ENCODE data around the gene GLI3. TPM values are rescaled to one million over a fixed set of nuclear protein-coding genes. Genes with fewer than 3 reads are reported as not detected.
A peak's percentile ranks its signal among the peaks of the same experiment; 100 is the strongest.

Gene GLI3
- total and polyA plus RNA-seq, 2 donors (not counting 1 experiment from before 2014, with no cell fraction given), result 6.4 to 6.5 TPM

DNA sequence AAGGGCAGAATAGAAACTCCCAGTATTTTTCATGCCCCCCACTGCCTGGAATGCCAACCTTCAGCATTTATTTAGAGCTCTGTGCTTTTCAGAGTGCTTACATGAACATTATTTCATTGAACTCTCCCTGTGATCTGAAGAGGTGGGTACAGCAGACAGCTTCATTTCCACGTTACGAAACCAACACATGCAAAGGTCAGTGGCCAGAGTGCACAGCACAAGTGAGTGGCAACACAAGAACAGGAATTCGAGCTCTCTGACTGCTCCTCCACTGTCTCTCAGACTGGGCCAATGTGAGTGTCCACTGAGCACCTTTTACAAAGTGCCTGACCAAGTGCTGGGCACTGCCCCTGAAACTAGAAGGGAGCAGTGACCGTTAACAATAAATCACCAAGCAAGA, 162.9 kb downstream of the GLI3 start:
- TF ChIP-seq, protein P1, sequence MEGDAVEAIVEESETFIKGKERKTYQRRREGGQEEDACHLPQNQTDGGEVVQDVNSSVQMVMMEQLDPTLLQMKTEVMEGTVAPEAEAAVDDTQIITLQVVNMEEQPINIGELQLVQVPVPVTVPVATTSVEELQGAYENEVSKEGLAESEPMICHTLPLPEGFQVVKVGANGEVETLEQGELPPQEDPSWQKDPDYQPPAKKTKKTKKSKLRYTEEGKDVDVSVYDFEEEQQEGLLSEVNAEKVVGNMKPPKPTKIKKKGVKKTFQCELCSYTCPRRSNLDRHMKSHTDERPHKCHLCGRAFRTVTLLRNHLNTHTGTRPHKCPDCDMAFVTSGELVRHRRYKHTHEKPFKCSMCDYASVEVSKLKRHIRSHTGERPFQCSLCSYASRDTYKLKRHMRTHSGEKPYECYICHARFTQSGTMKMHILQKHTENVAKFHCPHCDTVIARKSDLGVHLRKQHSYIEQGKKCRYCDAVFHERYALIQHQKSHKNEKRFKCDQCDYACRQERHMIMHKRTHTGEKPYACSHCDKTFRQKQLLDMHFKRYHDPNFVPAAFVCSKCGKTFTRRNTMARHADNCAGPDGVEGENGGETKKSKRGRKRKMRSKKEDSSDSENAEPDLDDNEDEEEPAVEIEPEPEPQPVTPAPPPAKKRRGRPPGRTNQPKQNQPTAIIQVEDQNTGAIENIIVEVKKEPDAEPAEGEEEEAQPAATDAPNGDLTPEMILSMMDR (conservative IDR thresholded peaks at IDR 0.05 in 1 of 2, IDR thresholded peaks at IDR 0.05 in 1 of 2; ENCODE audit: low read depth in 1 of 2, low read length in 2 of 2), result no peak
- H3K4me2 ChIP-seq (ENCODE audit: extremely low read depth, insufficient read depth, low read length), result no peak overlapping the region
- H3K4me1 ChIP-seq (ENCODE audit: control insufficient read depth, extremely low read depth, insufficient read depth, low read length), result peaks cover 2% of the 10 kb centered on the region
- H3K9ac ChIP-seq (ENCODE audit: insufficient read depth, low read length), result no peak overlapping the region
- no peaks in the 10 kb centered on the region for H4K20me1 ChIP-seq (ENCODE audit: control insufficient read depth, extremely low read depth, insufficient read depth, low read length)
- H3K79me2 ChIP-seq (ENCODE audit: control insufficient read depth, insufficient read depth, low read length), result no peaks in the 10 kb centered on the region
- H3K27me3 ChIP-seq (ENCODE audit: control insufficient read depth, insufficient read depth, low read length), result no peaks in the 10 kb centered on the region
- no peak overlapping the region for H3K27ac ChIP-seq (ENCODE audit: insufficient read depth, low read length)
- H3K4me3 ChIP-seq (replicated peaks in 1 of 4; ENCODE audit: control extremely low read depth in 1 of 4, insufficient read depth in 1 of 4, low read depth in 3 of 4, low read length in 4 of 4), result no peak overlapping the region
- H3K9me3 ChIP-seq (ENCODE audit: control insufficient read depth, insufficient read depth, low read depth, low read length), result no peaks in the 10 kb centered on the region
- no peak overlapping the region for H2AFZ ChIP-seq (ENCODE audit: low read length)
- H3K36me3 ChIP-seq (ENCODE audit: control insufficient read depth, insufficient read depth, low read length), result no peaks in the 10 kb centered on the region
- no peak for DNase-seq (ENCODE audit: low read depth in 2 of 2)

- Histone ChIP-seq H3K9me3 (ENCODE audit: control insufficient read depth, insufficient read depth, low read depth, low read length) (no peaks in the 10 kb centered on the region), H3K27ac (ENCODE audit: insufficient read depth, low read length) (no peak overlapping the region), H3K27me3 (ENCODE audit: control insufficient read depth, insufficient read depth, low read length) (no peaks in the 10 kb centered on the region)
Measured at GRCh38 chr7:42071372-42072261, 165.4 kb downstream of the GLI3 start.

GRCh38 chr7:42070068-42070467, 166.9 kb downstream of the GLI3 start:
- Histone ChIP-seq H3K27ac (ENCODE audit: insufficient read depth, low read length) (no peak overlapping the region), H4K20me1 (ENCODE audit: control insufficient read depth, extremely low read depth, insufficient read depth, low read length) (no peaks in the 10 kb centered on the region), H3K4me2 (ENCODE audit: extremely low read depth, insufficient read depth, low read length) (no peak overlapping the region)

More at GRCh38 chr7:42071372-42072261, 165.4 kb downstream of the GLI3 start:
- DNase-seq (ENCODE audit: low read depth in 2 of 2), result peak; percentile 67 to 85
- Histone ChIP-seq H2AFZ (ENCODE audit: low read length) (no peak overlapping the region), H4K20me1 (ENCODE audit: control insufficient read depth, extremely low read depth, insufficient read depth, low read length) (no peaks in the 10 kb centered on the region), H3K4me1 (ENCODE audit: control insufficient read depth, extremely low read depth, insufficient read depth, low read length) (peaks cover 2% of the 10 kb centered on the region), H3K4me3 (replicated peaks in 1 of 4; ENCODE audit: control extremely low read depth in 1 of 4, insufficient read depth in 1 of 4, low read depth in 3 of 4, low read length in 4 of 4) (no peak overlapping the region), H3K4me2 (ENCODE audit: extremely low read depth, insufficient read depth, low read length) (no peak overlapping the region), H3K36me3 (ENCODE audit: control insufficient read depth, insufficient read depth, low read length) (no peaks in the 10 kb centered on the region), H3K9ac (ENCODE audit: insufficient read depth, low read length) (no peak overlapping the region), H3K79me2 (ENCODE audit: control insufficient read depth, insufficient read depth, low read length) (no peaks in the 10 kb centered on the region)
- TF ChIP-seq, protein P1 (conservative IDR thresholded peaks at IDR 0.05 in 1 of 2, IDR thresholded peaks at IDR 0.05 in 1 of 2; ENCODE audit: low read depth in 1 of 2, low read length in 2 of 2), result peak in 1 of 2 donors; percentile 52
- no peak for TF ChIP-seq EZH2 (IDR thresholded peaks at IDR 0.05; ENCODE audit: low read length, missing control alignments)

More at GRCh38 chr7:42070068-42070467, 166.9 kb downstream of the GLI3 start:
- H3K36me3 ChIP-seq (ENCODE audit: control insufficient read depth, insufficient read depth, low read length), result no peaks in the 10 kb centered on the region
- H3K4me3 ChIP-seq (replicated peaks in 1 of 4; ENCODE audit: control extremely low read depth in 1 of 4, insufficient read depth in 1 of 4, low read depth in 3 of 4, low read length in 4 of 4), result no peak overlapping the region
- TF ChIP-seq EZH2 (IDR thresholded peaks at IDR 0.05; ENCODE audit: low read length, missing control alignments), result no peak
- TF ChIP-seq, protein P1 (conservative IDR thresholded peaks at IDR 0.05 in 1 of 2, IDR thresholded peaks at IDR 0.05 in 1 of 2; ENCODE audit: low read depth in 1 of 2, low read length in 2 of 2), result no peak
- H3K9me3 ChIP-seq (ENCODE audit: control insufficient read depth, insufficient read depth, low read depth, low read length), result no peaks in the 10 kb centered on the region
- DNase-seq (ENCODE audit: low read depth in 2 of 2), result peak; percentile 56 to 72
- no peaks in the 10 kb centered on the region for H3K27me3 ChIP-seq (ENCODE audit: control insufficient read depth, insufficient read depth, low read length)
- H3K4me1 ChIP-seq (ENCODE audit: control insufficient read depth, extremely low read depth, insufficient read depth, low read length), result peaks cover 2% of the 10 kb centered on the region
- H3K79me2 ChIP-seq (ENCODE audit: control insufficient read depth, insufficient read depth, low read length), result no peaks in the 10 kb centered on the region
- H3K9ac ChIP-seq (ENCODE audit: insufficient read depth, low read length), result no peak overlapping the region
- no peak overlapping the region for H2AFZ ChIP-seq (ENCODE audit: low read length)

All from fibroblast of lung (primary cell).